ENCODE measurements around the gene TAF1B.

The TAF1B gene

GRCh38 chr2:9837451-9837850, 5.8 kb upstream of the TAF1B start:
- ChIA-PET CTCF (no interaction called here), POLR2A (ENCODE audit: low non-redundant PET) (no interaction called here)
- no peak for DNase-seq (ENCODE audit: low spot score)
- H3K27ac ChIP-seq: peak overlapping the region; percentile 68
- TF ChIP-seq CTCF (conservative IDR thresholded peaks at IDR 0.05; ENCODE audit: low read depth): no peak

- TF ChIP-seq CTCF (conservative IDR thresholded peaks at IDR 0.05; ENCODE audit: low read depth): no peak
- POLR2A ChIA-PET (ENCODE audit: low non-redundant PET): no interaction called here
- no peak overlapping the region for H3K27ac ChIP-seq
- CTCF ChIA-PET: interaction anchor here (1.1 kb wide), 1 partner anchor 25 kb away, joined by 5 read pairs; no protein-coding TSS in a partner anchor
- DNase-seq (ENCODE audit: low spot score): no peak
Observed at GRCh38 chr2:9838391-9838790, 4.9 kb upstream of the TAF1B start.

GRCh38 chr2:9842487-9843228, 616 bp upstream of the TAF1B start:
- no peak for TF ChIP-seq CTCF (conservative IDR thresholded peaks at IDR 0.05; ENCODE audit: low read depth)
- no peak for DNase-seq (ENCODE audit: low spot score)
- POLR2A ChIA-PET (ENCODE audit: low non-redundant PET): interaction anchor here (0.6 to 2.0 kb wide), 10 partner anchors 10 to 372 kb away, joined by 3 to 10 read pairs (median 4); no protein-coding TSS in a partner anchor

GRCh38 chr2:9844036-9844483, 786 bp downstream of the TAF1B start:
- TF ChIP-seq CTCF (conservative IDR thresholded peaks at IDR 0.05; ENCODE audit: low read depth): no peak
- peak overlapping the region; percentile 95 for H3K27ac ChIP-seq
- POLR2A ChIA-PET (ENCODE audit: low non-redundant PET): interaction anchor here (0.8 to 2.0 kb wide), 4 partner anchors 42 to 98 kb away, joined by 3 to 10 read pairs (median 4); no protein-coding TSS in a partner anchor
- CTCF ChIA-PET: interaction anchor here (1.4 to 4.1 kb wide), 4 partner anchors 30 to 128 kb away, joined by 5 to 37 read pairs (median 16); no protein-coding TSS in a partner anchor
- no peak for DNase-seq (ENCODE audit: low spot score)

More at GRCh38 chr2:9842487-9843228, 616 bp upstream of the TAF1B start:
- H3K27ac ChIP-seq: peak overlapping the region; percentile 95
- CTCF ChIA-PET: interaction anchor here (0.6 to 4.1 kb wide), 5 partner anchors 11 to 129 kb away, joined by 3 to 37 read pairs (median 8); no protein-coding TSS in a partner anchor

GRCh38 chr2:9844576-9844975, 1.3 kb downstream of the TAF1B start:
- TF ChIP-seq CTCF (conservative IDR thresholded peaks at IDR 0.05; ENCODE audit: low read depth): no peak

GRCh38 chr2:9846554-9846953, 3.3 kb downstream of the TAF1B start:
- ChIA-PET CTCF (interaction anchor here (1.4 to 2.3 kb wide), 4 partner anchors 33 to 137 kb away, joined by 3 to 12 read pairs (median 7); no protein-coding TSS in a partner anchor), POLR2A (ENCODE audit: low non-redundant PET) (interaction anchor here (0.5 to 0.6 kb wide), 2 partner anchors 94 to 97 kb away, joined by 3 to 9 read pairs; no protein-coding TSS in a partner anchor)
- TF ChIP-seq CTCF (conservative IDR thresholded peaks at IDR 0.05; ENCODE audit: low read depth): no peak
- DNase-seq (ENCODE audit: low spot score): peak; percentile 41
- no peak overlapping the region for H3K27ac ChIP-seq

More at GRCh38 chr2:9844576-9844975, 1.3 kb downstream of the TAF1B start:
- POLR2A ChIA-PET (ENCODE audit: low non-redundant PET): interaction anchor here (2.0 kb wide), 1 partner anchor 43 kb away, joined by 10 read pairs; no protein-coding TSS in a partner anchor
- peak overlapping the region; percentile 95 for H3K27ac ChIP-seq
- CTCF ChIA-PET: interaction anchor here (0.7 to 4.1 kb wide), 2 partner anchors 31 to 741 kb away, joined by 3 to 37 read pairs; no protein-coding TSS in a partner anchor
- DNase-seq (ENCODE audit: low spot score): peak; percentile 18

All from RWPE1 (cell line).